GM12874 (cell line): ENCODE results near the gene TLE2.

Experiments used
- TF ChIP-seq, protein P1 (sequence below): IDR thresholded peaks from 2 replicates; pipeline ENCODE4 v1.5.1; 2011; ENCODE audit warnings: low read depth, mild to moderate bottlenecking, control low read depth, low read length, moderate library complexity; ENCODE audit not compliant: insufficient read depth

TLE2 gene

DNA sequence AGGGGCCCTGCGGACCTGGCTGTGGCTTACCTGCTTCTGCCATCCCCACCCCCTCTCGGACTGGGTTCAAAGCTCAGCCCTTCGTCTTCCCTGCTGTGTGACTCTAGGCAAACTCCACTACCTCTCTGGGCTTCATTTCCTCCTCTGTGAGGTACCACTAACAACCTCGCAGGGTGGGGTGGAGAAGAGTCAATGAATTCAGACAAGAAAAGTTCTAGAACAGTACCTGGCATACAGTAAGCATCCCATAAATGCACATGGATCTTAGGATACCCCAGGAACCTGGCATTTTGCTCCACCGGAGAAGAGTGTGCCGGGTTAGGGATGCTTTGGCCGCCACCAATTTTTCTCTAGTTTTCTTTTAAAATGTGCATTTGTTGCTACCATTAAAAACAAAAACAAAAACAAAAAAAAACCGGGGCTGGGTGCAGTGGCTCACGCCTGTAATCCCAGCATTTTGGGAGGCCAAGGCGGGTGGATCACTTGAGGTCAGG is 29.8 kb upstream of the TLE2 start:
- TF ChIP-seq, protein P1, sequence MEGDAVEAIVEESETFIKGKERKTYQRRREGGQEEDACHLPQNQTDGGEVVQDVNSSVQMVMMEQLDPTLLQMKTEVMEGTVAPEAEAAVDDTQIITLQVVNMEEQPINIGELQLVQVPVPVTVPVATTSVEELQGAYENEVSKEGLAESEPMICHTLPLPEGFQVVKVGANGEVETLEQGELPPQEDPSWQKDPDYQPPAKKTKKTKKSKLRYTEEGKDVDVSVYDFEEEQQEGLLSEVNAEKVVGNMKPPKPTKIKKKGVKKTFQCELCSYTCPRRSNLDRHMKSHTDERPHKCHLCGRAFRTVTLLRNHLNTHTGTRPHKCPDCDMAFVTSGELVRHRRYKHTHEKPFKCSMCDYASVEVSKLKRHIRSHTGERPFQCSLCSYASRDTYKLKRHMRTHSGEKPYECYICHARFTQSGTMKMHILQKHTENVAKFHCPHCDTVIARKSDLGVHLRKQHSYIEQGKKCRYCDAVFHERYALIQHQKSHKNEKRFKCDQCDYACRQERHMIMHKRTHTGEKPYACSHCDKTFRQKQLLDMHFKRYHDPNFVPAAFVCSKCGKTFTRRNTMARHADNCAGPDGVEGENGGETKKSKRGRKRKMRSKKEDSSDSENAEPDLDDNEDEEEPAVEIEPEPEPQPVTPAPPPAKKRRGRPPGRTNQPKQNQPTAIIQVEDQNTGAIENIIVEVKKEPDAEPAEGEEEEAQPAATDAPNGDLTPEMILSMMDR: no peak

DNA sequence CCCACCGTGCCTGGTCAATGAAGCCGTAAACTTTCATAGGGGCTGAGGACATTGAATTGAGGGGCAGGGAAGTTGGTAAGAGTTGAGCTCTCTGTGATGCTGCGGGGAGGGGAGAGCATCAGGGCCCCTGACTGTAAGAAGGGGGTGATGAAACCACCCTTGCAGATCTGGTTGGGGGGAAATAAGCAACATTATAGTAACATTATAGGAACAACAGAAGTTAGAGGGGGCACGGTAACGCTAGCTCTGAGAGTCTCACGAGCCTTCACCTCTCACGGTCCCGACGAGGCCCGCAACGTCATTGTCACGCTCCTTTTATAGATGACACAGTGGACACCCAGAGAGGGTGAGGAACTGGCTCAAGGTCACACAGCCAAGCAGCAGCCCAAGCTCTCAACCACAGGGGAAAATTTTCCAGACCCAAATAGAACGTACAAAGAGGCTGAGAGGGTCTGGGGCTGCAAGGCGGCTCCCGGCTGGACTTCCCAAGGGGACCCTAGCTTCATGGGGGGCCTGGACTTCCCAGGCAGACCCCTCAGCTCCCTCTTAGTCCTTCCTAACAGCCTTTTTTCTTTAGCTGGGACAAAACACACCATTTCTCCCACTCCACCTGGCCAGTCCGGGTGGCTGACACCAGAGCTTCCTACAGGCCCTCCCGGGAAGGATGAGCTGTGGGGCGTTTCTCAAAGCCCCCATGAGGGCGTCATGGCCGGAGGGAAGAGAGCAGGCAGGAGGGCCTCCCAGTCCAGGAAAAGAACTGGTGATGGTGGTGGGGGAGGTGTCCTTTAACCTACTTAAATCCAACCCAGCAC is 29.1 kb upstream of the TLE2 start:
- TF ChIP-seq, protein P1: no peak

DNA sequence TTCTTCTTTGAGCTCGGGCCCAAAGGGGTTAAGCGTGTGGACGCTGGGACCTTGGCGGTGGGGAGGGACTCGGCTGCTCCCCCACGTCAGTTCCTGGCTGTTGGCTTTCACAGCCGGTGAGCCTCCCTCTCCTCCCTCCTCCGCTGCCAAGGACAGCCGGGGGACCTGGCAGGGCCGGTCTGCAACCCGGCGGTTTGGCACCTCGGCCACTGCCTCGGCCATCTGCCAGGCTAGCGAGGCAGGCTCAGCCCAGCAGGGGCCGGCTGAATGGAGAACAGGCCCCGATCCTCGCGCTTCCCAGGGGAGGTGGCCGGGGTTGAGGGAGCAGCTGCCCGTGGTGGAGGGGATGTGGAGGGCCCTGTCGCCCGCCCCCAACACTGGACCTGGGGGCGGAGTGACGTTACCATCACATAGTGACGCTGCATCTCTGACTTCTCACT is 28.2 kb upstream of the TLE2 start:
- TF ChIP-seq, protein P1: no peak

DNA sequence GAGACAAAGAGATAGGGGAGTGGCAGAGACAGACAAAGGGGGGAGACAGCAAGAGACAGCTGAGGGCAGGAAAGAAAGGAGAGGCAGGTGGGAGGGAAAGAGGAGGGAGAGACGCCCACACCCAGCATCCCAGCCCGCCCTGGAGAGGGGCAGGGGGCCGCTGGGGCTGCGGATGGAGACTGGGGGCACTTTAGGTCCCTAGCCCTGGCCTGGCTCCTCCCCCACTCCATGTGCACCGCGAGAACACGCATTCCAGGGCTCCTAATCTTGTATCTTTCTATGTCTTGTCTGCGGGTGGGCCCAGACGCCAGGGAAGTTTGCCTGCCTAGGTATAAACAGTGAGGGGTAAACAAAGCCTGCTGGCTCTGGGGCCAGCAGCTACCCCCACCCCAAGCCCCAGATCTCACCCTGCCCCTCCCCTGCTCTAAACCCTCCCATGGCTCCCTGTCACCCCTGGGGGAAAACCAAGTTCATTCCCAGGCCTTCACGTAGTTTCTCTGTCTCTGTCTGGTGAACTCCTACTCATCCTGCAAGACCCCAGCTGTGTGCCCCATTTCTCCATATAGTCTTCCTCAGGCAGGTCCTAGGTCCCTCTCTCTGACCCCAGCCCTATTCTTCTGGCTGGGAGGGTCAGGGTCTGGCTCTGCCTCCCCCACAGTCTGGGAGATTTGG is 27.5 kb upstream of the TLE2 start:
- TF ChIP-seq, protein P1: no peak

DNA sequence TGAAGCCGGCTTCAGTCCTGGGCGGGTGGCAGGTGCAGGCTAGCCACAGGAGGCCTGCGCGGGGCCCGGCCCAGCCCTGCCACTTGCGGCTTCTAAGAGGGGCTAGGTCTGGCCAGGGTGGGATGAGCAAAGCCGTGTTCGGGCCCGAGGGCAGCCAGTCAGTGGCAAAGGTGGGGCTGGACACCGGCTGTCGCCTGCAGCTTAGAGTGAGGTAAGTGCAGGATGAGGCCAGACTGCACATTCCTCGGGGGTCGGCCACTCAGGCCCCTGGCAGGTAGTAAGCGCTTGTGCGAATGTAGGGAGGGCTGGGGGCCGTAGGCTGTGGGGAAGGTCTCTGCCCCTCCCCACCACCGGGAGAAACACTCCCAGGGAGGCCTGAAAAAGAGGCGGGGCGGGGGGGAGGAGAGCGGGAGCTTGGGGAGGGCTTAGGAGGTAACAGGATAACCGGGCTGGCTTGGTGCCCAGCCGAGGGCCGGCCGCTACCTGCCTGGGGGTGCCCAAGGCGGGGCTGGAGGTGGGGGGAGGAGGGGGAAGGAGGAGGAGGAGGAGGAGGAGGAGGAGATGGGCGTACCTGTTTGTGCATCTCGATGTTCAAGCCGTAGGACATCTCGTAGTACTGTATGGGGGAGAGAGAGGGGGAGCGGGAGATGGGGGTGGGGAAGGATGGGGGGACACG is 26.8 kb upstream of the TLE2 start:
- TF ChIP-seq, protein P1: no peak

DNA sequence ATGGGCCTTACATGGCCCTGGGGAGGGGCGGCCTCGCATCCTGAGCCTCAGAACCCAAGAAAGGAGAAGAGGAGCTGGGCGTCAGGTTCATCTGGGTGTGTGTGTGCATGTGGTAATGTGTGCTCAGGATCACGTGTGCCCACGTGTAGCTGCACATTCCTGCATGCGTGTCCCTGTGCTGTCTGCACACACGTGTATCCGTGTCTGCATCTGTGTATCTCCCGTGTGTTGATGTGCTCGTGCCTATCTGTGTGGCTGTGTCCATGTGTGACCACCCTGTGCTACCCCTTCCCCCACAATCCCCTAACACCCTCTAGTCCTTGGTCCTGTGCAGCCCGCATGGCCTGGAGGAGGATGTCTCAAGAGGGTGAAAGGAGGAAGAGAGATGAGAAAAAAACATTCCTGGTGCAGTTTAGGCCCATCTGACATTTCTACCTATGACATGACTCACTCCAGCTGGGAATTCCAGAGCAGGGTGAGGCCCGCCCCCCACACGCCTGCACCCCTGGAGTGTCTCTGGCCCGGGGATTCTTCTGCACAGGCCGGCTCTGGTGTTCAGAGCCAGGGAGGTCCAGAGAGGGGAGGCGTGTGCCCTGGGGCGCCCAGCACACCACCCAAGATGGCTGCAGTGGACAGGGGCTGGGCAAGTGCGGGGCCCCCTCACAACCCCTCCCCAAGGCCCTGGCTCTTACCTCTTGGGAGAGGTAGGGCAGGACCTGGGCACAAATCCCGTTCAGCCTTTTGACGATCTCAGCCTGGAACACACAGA is 26.1 kb upstream of the TLE2 start:
- TF ChIP-seq, protein P1: no peak
